HL-60 (cell line): ENCODE data around the gene SNRNP25.
"Not testable (repeated sequence)": the region's sequence is repeated elsewhere in the genome, so short reads cannot be mapped to it uniquely, and the experiment has no call there.

Source experiments
- CTCF ChIP-seq: IDR thresholded peaks from one replicate; pipeline ENCODE4 v1.5.1; 2011; ENCODE audit warnings: low read length, control low read depth, inconsistent platforms; ENCODE audit not compliant: insufficient read depth
- GABPA ChIP-seq: IDR thresholded peaks from 2 replicates; pipeline ENCODE4 v1.6.1; 2012; ENCODE audit warnings: low read depth
- POLR2AphosphoS5 ChIP-seq: IDR thresholded peaks from 2 replicates; pipeline ENCODE4 v1.6.1; 2012; ENCODE audit warnings: low read depth
- REST ChIP-seq: IDR thresholded peaks from 2 replicates; pipeline ENCODE4 v1.6.1; 2012; ENCODE audit warnings: low read depth; ENCODE audit not compliant: insufficient replicate concordance

GRCh38 chr16:10772-11171 is 42.9 kb upstream of the SNRNP25 start:
- TF ChIP-seq CTCF, POLR2AphosphoS5, REST, GABPA: not testable (repeated sequence)
